GM19372 (cell line): ENCODE data around the gene CTBP2.

Source experiments
- ATAC-seq: cut with Tn5 transposase; IDR thresholded peaks from one replicate; pipeline ENCODE4 v1.9.1; 2021; ENCODE audit warnings: mild to moderate bottlenecking, low read depth, moderate library complexity; ENCODE audit not compliant: unreplicated experiment

CTBP2 gene

GRCh38 chr10:124962421-124962820 is 197.9 kb downstream of the CTBP2 start:
- ATAC-seq: no peak

GRCh38 chr10:124961248-124961570 is 199.2 kb downstream of the CTBP2 start:
- ATAC-seq: no peak

- no peak for ATAC-seq
Observed at GRCh38 chr10:124959564-124959963, 200.8 kb downstream of the CTBP2 start.

GRCh38 chr10:124957404-124957947 is 202.9 kb downstream of the CTBP2 start:
- ATAC-seq: no peak

GRCh38 chr10:124956764-124957163 is 203.6 kb downstream of the CTBP2 start:
- no peak for ATAC-seq

GRCh38 chr10:124955868-124956267 is 204.5 kb downstream of the CTBP2 start:
- no peak for ATAC-seq

- no peak for ATAC-seq
Observed at GRCh38 chr10:124955243-124955642, 205.1 kb downstream of the CTBP2 start.

- no peak for ATAC-seq
Observed at GRCh38 chr10:124953421-124953820, 206.9 kb downstream of the CTBP2 start.

GRCh38 chr10:124952123-124952522 is 208.2 kb downstream of the CTBP2 start:
- ATAC-seq: no peak

- ATAC-seq: no peak
Observed at GRCh38 chr10:124949543-124949942, 210.8 kb downstream of the CTBP2 start.

- ATAC-seq: no peak
Observed at GRCh38 chr10:124946945-124947344, 213.4 kb downstream of the CTBP2 start.

- ATAC-seq: no peak
Observed at GRCh38 chr10:124944982-124945381, 215.4 kb downstream of the CTBP2 start.

GRCh38 chr10:124943301-124944092 is 216.9 kb downstream of the CTBP2 start:
- ATAC-seq: no peak

GRCh38 chr10:124942317-124943169 is 217.8 kb downstream of the CTBP2 start:
- no peak for ATAC-seq

GRCh38 chr10:124941823-124942222 is 218.5 kb downstream of the CTBP2 start, which contains the start of gene ZRANB1:
Gene ZRANB1 (plus strand): TSS chr10:124942123. CDS start chr10:124942494, 371 bp downstream.
- ATAC-seq: no peak

GRCh38 chr10:124939290-124939689 is 221.1 kb downstream of the CTBP2 start:
- no peak for ATAC-seq

GRCh38 chr10:124936813-124937212 is 223.6 kb downstream of the CTBP2 start:
- ATAC-seq: no peak

GRCh38 chr10:124935946-124936345 is 224.4 kb downstream of the CTBP2 start:
- no peak for ATAC-seq
